Measurements from ENCODE around the gene AAMDC. TPM values are rescaled to one million over a fixed set of nuclear protein-coding genes. Genes with fewer than 3 reads are reported as not detected.
"Not testable (repeated sequence)": the region's sequence is repeated elsewhere in the genome, so short reads cannot be mapped to it uniquely, and the experiment has no call there.

The AAMDC gene
- total RNA-seq, 1 experiment from 2014 or later, result 21.1 TPM

DNA sequence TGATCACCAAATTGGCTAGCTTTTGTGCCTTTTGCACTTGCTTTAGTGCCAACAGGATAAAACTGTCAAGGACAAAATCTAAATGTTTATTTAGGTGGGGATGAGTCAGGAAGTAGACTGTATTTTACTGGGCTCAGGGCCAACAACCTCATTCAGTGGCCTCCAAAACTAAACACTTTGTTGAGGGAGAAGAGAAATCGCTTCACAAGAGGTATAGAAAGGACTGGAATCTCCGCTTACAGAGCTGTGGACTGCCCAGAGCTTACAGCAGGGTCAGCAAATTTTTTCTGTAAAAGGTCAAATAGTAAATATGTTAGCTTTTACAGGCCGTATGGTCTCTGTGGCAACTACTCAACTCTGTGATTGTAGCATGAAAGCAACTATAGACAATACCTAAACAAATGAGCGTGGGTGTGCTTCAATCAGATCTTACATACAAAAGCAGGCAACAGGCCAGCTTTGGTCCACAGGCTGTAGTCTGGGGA, 93.4 kb downstream of the AAMDC start:
- in situ Hi-C loops (cut with HindIII; ENCODE audit: low pct_unique_long_range_greater_than_20kb, low sequenced_read_pairs), result not testable (repeated sequence)
- peak; percentile 60 for DNase-seq (ENCODE audit: low read depth)

DNA sequence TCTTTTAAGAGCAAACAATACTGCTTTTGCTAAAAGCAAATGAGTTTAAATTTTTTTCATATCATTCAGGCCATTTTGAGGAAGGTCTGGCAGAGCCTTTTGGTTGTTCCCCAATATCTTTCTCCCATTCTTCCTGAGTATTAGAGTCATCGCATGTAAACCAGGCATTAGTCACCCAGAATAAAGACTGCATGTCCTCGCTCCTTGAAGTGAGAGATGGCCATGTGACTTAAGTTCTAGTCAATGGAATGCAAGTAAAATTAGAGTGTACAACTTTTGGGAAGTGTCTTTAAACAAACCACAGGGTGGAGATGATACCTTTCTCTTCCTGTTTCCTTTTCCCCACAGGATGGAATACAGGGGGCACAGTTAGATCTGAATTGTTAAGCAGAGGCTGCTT, 96.8 kb downstream of the AAMDC start:
- DNase-seq (ENCODE audit: low read depth); in situ Hi-C loops (cut with HindIII; ENCODE audit: low pct_unique_long_range_greater_than_20kb, low sequenced_read_pairs): not testable (repeated sequence)

Other genes with a start within 250 kb of the AAMDC start
- gene AQP11, start 231.2 kb upstream of the AAMDC start, total RNA-seq (2014; rRNA removed; shearing (Covaris generic); ENCODE audit: low replicate concordance), result 0.35 and 6.3 TPM in 2 replicates
- gene CLNS1A, start 183.3 kb upstream of the AAMDC start, total RNA-seq (2014; rRNA removed; shearing (Covaris generic); ENCODE audit: low replicate concordance), result 83.3 and 204 TPM in 2 replicates
- 4.9 and 16.9 TPM in 2 replicates for gene RSF1, start 422 bp upstream of the AAMDC start, total RNA-seq (2014; rRNA removed; shearing (Covaris generic); ENCODE audit: low replicate concordance)
- gene INTS4, start 173.5 kb downstream of the AAMDC start, total RNA-seq (2014; rRNA removed; shearing (Covaris generic); ENCODE audit: low replicate concordance), result 10.7 and 21.6 TPM in 2 replicates
- gene KCTD14, start 202.1 kb downstream of the AAMDC start, total RNA-seq (2014; rRNA removed; shearing (Covaris generic); ENCODE audit: low replicate concordance), result 7.2 and 10.0 TPM in 2 replicates
- gene THRSP, start 242.7 kb downstream of the AAMDC start, total RNA-seq (2014; rRNA removed; shearing (Covaris generic); ENCODE audit: low replicate concordance), result not detected in 2 replicates